Measurements from ENCODE around the gene LCE3B.

The LCE3B gene

DNA sequence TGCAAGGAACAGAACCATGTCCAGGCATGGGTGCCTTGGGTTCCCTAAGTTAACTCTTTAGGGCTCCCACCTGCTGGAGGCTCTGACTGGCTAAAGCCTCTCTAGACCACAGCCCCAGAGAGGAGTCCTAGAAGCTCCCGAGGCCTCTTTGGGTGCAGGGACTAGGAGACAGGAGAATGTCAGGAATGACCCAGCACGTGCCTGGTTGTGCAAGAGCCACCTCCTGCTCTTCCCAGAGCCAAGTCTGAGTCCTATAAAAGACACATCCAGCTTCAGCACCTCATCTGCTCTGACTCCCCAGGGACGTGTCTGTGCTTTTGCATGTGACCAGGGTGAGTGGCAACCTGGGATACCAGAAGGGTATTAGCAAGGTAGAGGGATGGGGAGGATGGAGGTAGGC is 49.5 kb downstream of the LCE3B start, which contains the start of gene LCE2D:
TSS of gene LCE2D (plus strand) at position 283 of the 400 bp plus-strand sequence. CDS start 726 bp downstream, outside the sequence.
- DNase-seq: no peak
